ENCODE measurements around the gene ALG5.

The ALG5 gene

DNA sequence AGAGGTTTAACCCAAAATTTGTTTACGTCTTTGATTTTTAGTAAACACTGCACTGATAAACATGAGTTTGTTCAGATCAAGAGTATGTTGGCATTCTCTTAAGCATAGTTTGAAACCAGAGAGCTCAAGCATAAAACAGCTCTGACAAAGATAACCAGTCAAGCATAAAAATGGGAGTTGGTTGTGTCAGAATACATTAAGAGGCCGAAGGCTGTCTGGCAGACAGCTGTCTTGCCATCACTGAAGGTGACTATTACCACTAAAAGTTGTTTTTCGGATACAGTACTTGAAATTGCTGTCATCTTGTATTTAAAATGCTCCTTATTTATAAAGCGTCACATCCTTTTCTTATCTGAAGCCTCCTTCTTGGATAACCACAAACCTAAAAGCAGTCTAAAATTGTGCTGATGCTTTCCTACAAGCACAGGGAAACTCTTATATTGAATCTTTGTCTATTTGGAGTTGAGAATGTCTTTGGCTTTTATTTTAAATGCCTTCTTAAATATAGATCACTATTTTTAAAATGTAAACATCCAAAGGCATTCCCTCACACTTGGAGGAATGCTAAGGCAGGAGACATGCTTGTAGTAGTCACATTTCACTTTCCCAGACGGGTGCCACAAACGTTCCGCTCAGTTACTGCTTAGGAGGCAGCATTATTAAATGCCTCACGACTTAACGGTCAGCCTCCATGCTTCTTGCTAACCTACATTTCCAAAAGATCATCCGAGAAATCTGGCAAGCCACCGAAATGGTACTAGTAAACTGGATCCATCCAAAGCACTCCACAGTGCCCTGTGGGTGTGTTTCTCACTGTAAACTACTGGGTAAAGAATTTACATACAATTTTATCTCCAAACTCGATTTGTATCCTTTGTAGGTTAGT lies 80.7 kb downstream of the ALG5 start:
- DNase-seq (ENCODE audit: low read depth): no peak
- TF ChIP-seq, protein P1, sequence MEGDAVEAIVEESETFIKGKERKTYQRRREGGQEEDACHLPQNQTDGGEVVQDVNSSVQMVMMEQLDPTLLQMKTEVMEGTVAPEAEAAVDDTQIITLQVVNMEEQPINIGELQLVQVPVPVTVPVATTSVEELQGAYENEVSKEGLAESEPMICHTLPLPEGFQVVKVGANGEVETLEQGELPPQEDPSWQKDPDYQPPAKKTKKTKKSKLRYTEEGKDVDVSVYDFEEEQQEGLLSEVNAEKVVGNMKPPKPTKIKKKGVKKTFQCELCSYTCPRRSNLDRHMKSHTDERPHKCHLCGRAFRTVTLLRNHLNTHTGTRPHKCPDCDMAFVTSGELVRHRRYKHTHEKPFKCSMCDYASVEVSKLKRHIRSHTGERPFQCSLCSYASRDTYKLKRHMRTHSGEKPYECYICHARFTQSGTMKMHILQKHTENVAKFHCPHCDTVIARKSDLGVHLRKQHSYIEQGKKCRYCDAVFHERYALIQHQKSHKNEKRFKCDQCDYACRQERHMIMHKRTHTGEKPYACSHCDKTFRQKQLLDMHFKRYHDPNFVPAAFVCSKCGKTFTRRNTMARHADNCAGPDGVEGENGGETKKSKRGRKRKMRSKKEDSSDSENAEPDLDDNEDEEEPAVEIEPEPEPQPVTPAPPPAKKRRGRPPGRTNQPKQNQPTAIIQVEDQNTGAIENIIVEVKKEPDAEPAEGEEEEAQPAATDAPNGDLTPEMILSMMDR (IDR thresholded peaks at IDR 0.05; ENCODE audit: control insufficient read depth, extremely low read depth, insufficient read depth): no peak
- H3K4me3 ChIP-seq (ENCODE audit: low read depth, low read length): peak overlapping the region; percentile 63

DNA sequence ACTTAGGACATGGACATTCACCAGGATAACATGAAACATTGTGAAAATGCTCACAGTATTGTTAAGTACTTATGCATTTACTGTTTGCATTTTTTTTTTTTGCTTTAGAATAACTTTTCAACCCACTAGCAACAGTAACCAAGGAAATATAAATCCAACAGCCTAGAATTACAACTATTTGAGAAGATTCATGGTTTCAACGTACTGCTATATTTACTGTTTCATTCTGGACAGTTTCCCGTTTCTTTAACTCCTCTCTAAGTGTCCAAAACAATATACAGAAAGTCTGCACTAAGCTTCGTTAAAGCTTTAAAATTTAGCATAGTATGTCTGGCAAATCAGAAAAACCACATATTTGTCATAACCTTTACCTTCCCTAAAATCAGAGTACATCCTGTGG lies 81.8 kb downstream of the ALG5 start:
- H3K4me3 ChIP-seq (ENCODE audit: low read depth, low read length): peak overlapping the region; percentile 7; the same call in 1 of the 2 replicates
- no peak for DNase-seq (ENCODE audit: low read depth)
- TF ChIP-seq, protein P1 (IDR thresholded peaks at IDR 0.05; ENCODE audit: control insufficient read depth, extremely low read depth, insufficient read depth): no peak

DNA sequence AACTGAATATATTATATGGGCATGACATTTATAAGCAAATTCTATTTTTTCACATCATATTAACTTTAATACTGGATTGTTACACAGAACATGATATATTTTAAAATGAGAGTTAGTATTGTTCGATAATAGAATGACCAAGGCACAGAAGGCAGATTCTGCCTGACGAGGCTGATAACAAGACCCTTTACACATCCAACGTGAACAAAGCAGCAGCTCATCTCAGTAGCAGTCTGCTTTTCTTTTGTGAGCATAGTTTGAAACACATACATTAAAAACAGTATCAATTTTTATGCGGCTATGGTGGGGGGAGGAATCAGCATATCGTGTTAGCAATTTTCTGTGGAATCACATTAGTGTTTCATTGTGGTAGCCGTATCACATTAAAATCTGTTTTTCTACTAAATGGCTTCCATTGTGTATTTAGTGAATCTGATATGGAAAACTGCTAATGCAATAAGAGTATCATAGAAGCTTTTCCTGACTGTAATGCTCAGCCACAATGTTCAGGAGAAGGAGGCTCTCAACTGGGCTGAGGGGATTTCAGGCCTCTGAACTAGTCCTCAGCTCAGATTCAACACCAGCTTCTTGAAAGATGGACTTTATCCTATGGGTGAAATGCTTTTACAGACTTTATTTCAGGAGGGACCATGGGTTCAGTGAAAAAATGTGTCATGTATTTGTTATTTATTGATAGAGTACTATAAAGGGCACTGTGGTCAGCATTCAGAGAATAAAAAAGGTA lies 83.1 kb downstream of the ALG5 start:
- DNase-seq (ENCODE audit: low read depth): no peak
- no peak overlapping the region for H3K4me3 ChIP-seq (ENCODE audit: low read depth, low read length)
- TF ChIP-seq, protein P1 (IDR thresholded peaks at IDR 0.05; ENCODE audit: control insufficient read depth, extremely low read depth, insufficient read depth): no peak

DNA sequence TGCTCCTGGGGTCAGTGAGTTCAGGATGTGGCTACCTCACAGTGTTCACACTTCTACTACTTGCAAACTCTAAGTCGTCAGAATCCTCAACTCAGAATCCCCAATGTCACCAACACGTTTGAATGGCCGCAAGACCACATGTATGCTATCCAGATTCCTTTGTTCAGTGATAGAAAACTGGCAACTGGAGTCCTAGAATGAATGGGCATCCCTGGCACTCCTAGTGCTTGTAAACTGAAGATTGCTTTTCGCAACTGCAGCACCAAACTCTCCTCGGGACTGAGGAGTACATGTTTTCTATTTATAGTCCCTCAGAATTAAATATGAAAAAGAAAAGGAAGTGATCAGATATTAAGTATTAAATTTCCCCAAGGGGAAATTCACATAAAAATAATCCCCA lies 84.0 kb downstream of the ALG5 start:
- DNase-seq (ENCODE audit: low read depth): no peak
- TF ChIP-seq, protein P1 (IDR thresholded peaks at IDR 0.05; ENCODE audit: control insufficient read depth, extremely low read depth, insufficient read depth): no peak

DNA sequence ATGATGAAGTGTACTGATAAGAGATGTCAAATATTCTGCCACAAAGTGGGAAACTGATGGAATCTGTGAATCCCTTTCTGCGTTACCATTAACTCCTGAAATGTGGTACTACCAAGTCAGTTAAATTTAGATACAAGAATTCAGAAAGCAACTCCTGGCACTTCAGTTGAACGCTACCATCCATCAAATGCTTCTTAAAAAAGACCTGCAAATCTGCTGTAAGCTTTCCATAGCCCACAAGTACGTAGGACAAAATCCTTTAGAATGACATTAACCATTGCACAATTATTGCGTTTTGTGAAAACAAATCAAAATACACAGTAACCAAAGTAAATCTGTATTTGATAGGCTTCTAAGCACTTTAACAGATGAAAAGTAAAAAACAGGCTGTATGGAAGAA lies 84.5 kb downstream of the ALG5 start:
- TF ChIP-seq, protein P1 (IDR thresholded peaks at IDR 0.05; ENCODE audit: control insufficient read depth, extremely low read depth, insufficient read depth): no peak
- no peak overlapping the region for H3K4me3 ChIP-seq (ENCODE audit: low read depth, low read length)
- DNase-seq (ENCODE audit: low read depth): no peak

More for the DNA sequence above, 84.0 kb downstream of the ALG5 start:
- no peak overlapping the region for H3K4me3 ChIP-seq (ENCODE audit: low read depth, low read length)

DNA sequence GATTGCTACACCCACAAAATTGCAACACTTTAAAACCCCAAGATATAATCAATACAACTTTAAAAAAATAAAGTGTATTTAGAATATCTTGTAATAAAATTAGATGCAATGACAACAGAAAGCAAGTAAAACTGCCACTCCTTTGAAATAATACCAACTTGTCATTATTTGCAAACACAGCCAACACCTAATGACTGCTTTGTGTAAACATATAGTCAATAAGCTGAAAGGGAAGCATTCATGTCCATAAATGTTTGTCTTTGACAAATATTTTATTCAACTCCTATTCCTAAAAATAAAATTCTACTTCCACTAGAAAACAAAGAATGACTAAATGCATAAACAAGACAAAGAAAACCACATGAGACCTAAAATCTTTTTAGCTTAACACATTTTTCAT lies 85.7 kb downstream of the ALG5 start:
- peak; percentile 58 for DNase-seq (ENCODE audit: low read depth)
- TF ChIP-seq, protein P1 (IDR thresholded peaks at IDR 0.05; ENCODE audit: control insufficient read depth, extremely low read depth, insufficient read depth): no peak
- H3K4me3 ChIP-seq (ENCODE audit: low read depth, low read length): no peak overlapping the region

All from LNCaP clone FGC (cell line).